ENCODE measurements around the gene MYLIP. TPM values are rescaled to one million over a fixed set of nuclear protein-coding genes. Genes with fewer than 3 reads are reported as not detected.

MYLIP gene
- total and polyA plus RNA-seq, 11 donors = 6.6 to 19.9 (median 12.4) TPM

DNA sequence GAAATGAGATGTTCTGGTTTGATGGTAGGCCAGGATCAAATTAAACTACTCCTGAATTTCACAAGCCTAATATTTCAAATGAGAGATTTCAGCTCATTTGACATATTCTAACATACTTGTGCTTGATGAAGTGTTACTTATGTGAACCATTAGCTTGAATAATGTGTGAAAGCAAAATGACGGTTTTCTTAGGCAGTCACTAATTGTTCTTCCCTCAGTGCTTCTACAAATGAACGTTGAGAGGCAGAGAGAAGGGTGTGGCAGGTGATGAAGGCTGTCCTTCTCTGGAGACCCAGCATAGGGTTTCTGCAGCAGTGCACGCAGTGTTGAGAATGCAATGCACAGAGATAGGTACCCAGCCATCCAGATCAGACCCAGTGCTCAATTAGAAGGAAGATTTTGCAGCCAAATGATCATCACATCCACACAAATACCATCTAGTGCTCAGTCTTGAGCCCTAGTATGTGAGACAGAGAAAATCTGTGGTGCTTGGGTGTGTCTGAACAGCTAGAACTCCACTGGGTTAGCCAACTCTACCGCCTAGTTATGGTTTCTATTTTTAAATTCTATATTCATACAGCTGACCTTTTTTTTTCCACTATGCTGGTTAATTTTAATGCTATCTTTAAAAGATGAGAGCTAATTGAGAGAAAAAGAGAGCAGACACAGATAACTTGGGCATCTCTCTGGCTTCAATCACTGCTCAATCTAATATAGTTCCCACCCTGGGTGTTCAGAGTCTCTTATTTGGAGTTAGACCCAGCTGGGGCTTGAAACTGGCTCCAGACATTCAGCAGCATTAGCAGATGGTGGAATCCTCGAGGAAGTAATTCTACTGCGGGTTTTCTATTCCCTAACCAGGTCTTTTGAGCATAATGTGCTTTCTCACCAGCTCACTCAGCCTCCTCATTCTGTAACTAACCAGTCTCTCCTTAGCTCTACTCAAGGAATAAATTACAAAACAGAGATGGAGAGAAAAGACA is 4.4 kb upstream of the MYLIP start:
- TF ChIP-seq, protein P1, sequence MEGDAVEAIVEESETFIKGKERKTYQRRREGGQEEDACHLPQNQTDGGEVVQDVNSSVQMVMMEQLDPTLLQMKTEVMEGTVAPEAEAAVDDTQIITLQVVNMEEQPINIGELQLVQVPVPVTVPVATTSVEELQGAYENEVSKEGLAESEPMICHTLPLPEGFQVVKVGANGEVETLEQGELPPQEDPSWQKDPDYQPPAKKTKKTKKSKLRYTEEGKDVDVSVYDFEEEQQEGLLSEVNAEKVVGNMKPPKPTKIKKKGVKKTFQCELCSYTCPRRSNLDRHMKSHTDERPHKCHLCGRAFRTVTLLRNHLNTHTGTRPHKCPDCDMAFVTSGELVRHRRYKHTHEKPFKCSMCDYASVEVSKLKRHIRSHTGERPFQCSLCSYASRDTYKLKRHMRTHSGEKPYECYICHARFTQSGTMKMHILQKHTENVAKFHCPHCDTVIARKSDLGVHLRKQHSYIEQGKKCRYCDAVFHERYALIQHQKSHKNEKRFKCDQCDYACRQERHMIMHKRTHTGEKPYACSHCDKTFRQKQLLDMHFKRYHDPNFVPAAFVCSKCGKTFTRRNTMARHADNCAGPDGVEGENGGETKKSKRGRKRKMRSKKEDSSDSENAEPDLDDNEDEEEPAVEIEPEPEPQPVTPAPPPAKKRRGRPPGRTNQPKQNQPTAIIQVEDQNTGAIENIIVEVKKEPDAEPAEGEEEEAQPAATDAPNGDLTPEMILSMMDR (IDR thresholded peaks at IDR 0.05) = no peak
- TF ChIP-seq POLR2A (IDR thresholded peaks at IDR 0.05) = no peak

DNA sequence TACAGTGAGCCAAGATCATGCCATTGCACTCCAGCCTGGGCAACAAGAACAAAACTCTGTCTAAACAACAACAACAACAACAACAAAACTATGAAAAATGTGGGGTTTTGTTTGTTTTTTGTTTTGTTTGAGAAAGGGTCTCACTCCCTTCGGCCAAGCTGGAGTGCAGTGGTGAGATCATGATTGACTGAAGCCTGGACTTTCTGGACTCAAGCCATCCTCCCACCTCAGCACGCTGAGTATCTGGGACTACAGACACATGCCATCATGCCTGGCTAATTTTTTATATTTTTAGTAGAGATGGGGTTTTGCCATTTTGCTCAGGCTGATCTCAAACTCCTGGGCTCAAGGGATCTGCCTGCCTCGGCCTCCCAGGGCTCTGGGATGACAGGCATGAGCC is 2.8 kb upstream of the MYLIP start:
- 81 to 89% (median 83%) methylated on average over 3 of the region's 3 CpGs for WGBS, 4 donors
- no peaks in the 10 kb centered on the region for H3K9me3 ChIP-seq
- intact Hi-C loops (cut with DNase I) = loop anchor here in 3 of 10 donors (5.0 to 10.0 kb wide), 4 partner anchors 81 to 434 kb away; no protein-coding TSS in a partner anchor
- no peaks in the 10 kb centered on the region for H3K36me3 ChIP-seq
- H3K27ac ChIP-seq = no peak overlapping the region
- ATAC-seq (no peak), DNase-seq (no peak)
- no peak overlapping the region for H3K4me3 ChIP-seq
- TF ChIP-seq, protein P1 (IDR thresholded peaks at IDR 0.05) = no peak
- TF ChIP-seq POLR2A (IDR thresholded peaks at IDR 0.05) = no peak
- H3K27me3 ChIP-seq = no peaks in the 10 kb centered on the region
- peaks cover 0 to 20% (median 5%) of the 10 kb centered on the region in 12 donors for H3K4me1 ChIP-seq

More for the DNA sequence above, 4.4 kb upstream of the MYLIP start:
- 49 to 55% (median 51%) methylated on average over 6 of the region's 6 CpGs for WGBS, 4 donors
- DNase-seq (no peak), ATAC-seq (no peak)
- no peaks in the 10 kb centered on the region for H3K36me3 ChIP-seq
- H3K4me3 ChIP-seq = no peak overlapping the region
- H3K27me3 ChIP-seq = no peaks in the 10 kb centered on the region
- no peaks in the 10 kb centered on the region for H3K9me3 ChIP-seq
- H3K4me1 ChIP-seq = peaks cover 0 to 14% (median 2%) of the 10 kb centered on the region in 12 donors
- H3K27ac ChIP-seq = no peak overlapping the region
- intact Hi-C loops (cut with DNase I) = loop anchor here in 3 of 10 donors (5.0 to 10.0 kb wide), 4 partner anchors 83 to 432 kb away; no protein-coding TSS in a partner anchor

DNA sequence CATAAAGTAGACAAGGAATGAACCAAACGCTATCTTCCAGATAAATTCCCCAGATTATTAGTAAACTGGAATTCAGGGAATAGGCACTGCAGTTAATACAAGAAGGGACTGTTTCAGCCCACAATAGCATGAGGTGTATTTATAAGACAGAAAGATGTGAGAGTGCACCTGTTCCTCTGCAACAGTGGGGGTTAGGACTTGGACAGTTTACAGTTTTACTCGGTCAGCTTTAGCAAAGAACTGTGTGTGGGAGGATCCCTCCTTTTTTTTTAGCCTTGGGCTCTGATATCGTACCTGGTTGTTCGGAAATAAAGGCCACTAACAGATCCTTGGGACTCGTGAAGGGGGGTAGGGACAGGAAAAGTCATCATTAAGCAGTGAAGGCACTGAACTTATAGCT is 2.0 kb upstream of the MYLIP start:
- Histone ChIP-seq H3K27ac (no peak overlapping the region), H3K36me3 (no peaks in the 10 kb centered on the region), H3K4me3 (no peak overlapping the region), H3K27me3 (no peaks in the 10 kb centered on the region), H3K4me1 (peaks cover 0 to 28% (median 12%) of the 10 kb centered on the region in 12 donors), H3K9me3 (no peaks in the 10 kb centered on the region)
- WGBS, 4 donors = 75 to 81% (median 79%) methylated on average over 5 of the region's 5 CpGs
- ATAC-seq = no peak
- DNase-seq = no peak
- TF ChIP-seq POLR2A (IDR thresholded peaks at IDR 0.05) = no peak
- TF ChIP-seq, protein P1 (IDR thresholded peaks at IDR 0.05) = no peak
- intact Hi-C loops (cut with DNase I) = loop anchor here in 3 of 10 donors (5.0 to 10.0 kb wide), 4 partner anchors 80 to 435 kb away; no protein-coding TSS in a partner anchor

DNA sequence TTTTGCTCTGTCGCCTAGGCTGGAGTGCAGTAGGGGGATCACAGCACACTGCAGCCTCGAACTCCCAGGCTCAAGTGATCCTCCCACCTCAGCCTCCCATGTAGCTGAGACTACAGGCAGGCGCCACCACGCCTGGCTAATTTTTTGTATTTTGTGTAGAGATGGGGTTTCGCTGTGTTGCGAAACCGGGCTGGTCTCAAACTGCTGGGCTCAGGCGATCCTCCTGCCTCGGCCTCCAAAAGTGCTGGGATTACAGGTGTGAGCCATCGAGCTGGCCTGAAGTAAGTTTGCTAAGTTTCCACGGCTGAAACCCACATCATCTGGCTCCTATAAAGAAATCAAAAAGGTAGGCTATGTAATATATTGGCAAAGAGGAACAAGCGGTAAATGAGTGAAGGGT is 1.4 kb upstream of the MYLIP start:
- no peak overlapping the region for H3K27ac ChIP-seq

More for the DNA sequence above, 1.4 kb upstream of the MYLIP start:
- H3K4me1 ChIP-seq = peaks cover 0 to 34% (median 19%) of the 10 kb centered on the region in 12 donors
- H3K27me3 ChIP-seq = no peaks in the 10 kb centered on the region
- 93 to 98% (median 93%) methylated on average over 12 of the region's 12 CpGs for WGBS, 4 donors
- DNase-seq (no peak), ATAC-seq (no peak)
- no peak overlapping the region for H3K4me3 ChIP-seq
- intact Hi-C loops (cut with DNase I) = loop anchor here in 3 of 10 donors (5.0 to 10.0 kb wide), 4 partner anchors 80 to 435 kb away; no protein-coding TSS in a partner anchor
- H3K9me3 ChIP-seq = no peaks in the 10 kb centered on the region
- no peak for TF ChIP-seq POLR2A (IDR thresholded peaks at IDR 0.05)
- TF ChIP-seq, protein P1 (IDR thresholded peaks at IDR 0.05) = no peak
- peaks cover 0 to 4% (median 0%) of the 10 kb centered on the region in 9 donors for H3K36me3 ChIP-seq
